CD4-positive, CD25-positive, alpha-beta regulatory T cell (primary cell): ENCODE measurements around the gene GADL1. TPM values are rescaled to one million over a fixed set of nuclear protein-coding genes. Genes with fewer than 3 reads are reported as not detected.

Experiments used
- ATAC-seq, 2 donors: fragments of 150-1000 bp; cut with Tn5 transposase; one replicate each; pipeline ENCODE4 v1.10.0; 2021; ENCODE audit warnings: low read depth in 2 of 2, moderate number of reproducible peaks in 2 of 2, moderate library complexity in 1 of 2
- DNase-seq, 3 donors: peaks; one replicate each; pipeline versions ENCODE4 v3.0.0 to v3.0.0-alpha.2; 2012 to 2022; ENCODE audit warnings: mixed read lengths in 1 of 3
- H3K27ac ChIP-seq: one replicate; pipeline ENCODE4 v1.7.0; 2013; ENCODE audit warnings: mild to moderate bottlenecking, low read length; ENCODE audit not compliant: insufficient read depth, poor library complexity, severe bottlenecking
- H3K27me3 ChIP-seq: one replicate; pipeline ENCODE4 v1.7.0; 2013; ENCODE audit warnings: low read length; ENCODE audit not compliant: control insufficient read depth, insufficient read depth
- H3K36me3 ChIP-seq: one replicate; pipeline ENCODE4 v1.7.0; 2013; ENCODE audit warnings: mild to moderate bottlenecking, low read length, moderate library complexity; ENCODE audit not compliant: control insufficient read depth, insufficient read depth
- H3K4me1 ChIP-seq: 2 replicates; pipeline ENCODE4 v1.7.0; 2013; ENCODE audit warnings: mild to moderate bottlenecking, low read length; ENCODE audit not compliant: insufficient read depth, control insufficient read depth, poor library complexity, severe bottlenecking
- H3K4me3 ChIP-seq: one replicate; pipeline ENCODE4 v1.7.0; 2013; ENCODE audit warnings: low read depth, mild to moderate bottlenecking, low read length, moderate library complexity
- H3K9me3 ChIP-seq, 2 experiments: 1 replicate in 1 of 2; 2 replicates in 1 of 2; pipeline ENCODE4 v1.7.0; 2013; ENCODE audit warnings: low read length in 2 of 2, mild to moderate bottlenecking in 1 of 2, moderate library complexity in 1 of 2; ENCODE audit not compliant: control insufficient read depth in 2 of 2
- H3K27ac Mint-ChIP-seq, 3 donors: one replicate each; pipeline ENCODE4 v1.8.0; 2020 to 2022; ENCODE audit warnings: mild to moderate bottlenecking in 3 of 3, mixed read lengths in 3 of 3, moderate library complexity in 2 of 3
- H3K27me3 Mint-ChIP-seq: one replicate; pipeline ENCODE4 v1.8.0; 2022; ENCODE audit warnings: mild to moderate bottlenecking, mixed read lengths
- H3K36me3 Mint-ChIP-seq: one replicate; pipeline ENCODE4 v1.8.0; 2020; ENCODE audit warnings: mixed read lengths
- H3K4me1 Mint-ChIP-seq, 4 donors: one replicate each; pipeline ENCODE4 v1.8.0; 2020 to 2022; ENCODE audit warnings: mixed read lengths in 4 of 4, mild to moderate bottlenecking in 1 of 4
- H3K4me3 Mint-ChIP-seq, 4 donors: one replicate each; pipeline ENCODE4 v1.8.0; 2020 to 2022; ENCODE audit warnings: mild to moderate bottlenecking in 4 of 4, mixed read lengths in 4 of 4, moderate library complexity in 3 of 4
- H3K9me3 Mint-ChIP-seq, 7 donors: one replicate each; pipeline ENCODE4 v1.8.0; 2020 to 2022; ENCODE audit warnings: mixed read lengths in 7 of 7, mild to moderate bottlenecking in 3 of 7, moderate library complexity in 2 of 7
- polyA plus RNA-seq, 4 donors: library from polyadenylated mRNA; unstranded; fragments of 300-500 nt; fragmentation: Illumina TruSeq; gene quantifications; one replicate each; pipeline ENCODE4 v1.2.3, GENCODE V29; 2021
- total RNA-seq: library from RNA; stranded (reverse); gene quantifications from one replicate; pipeline ENCODE4 v1.2.3, GENCODE V29; 2022

Gene GADL1
- total and polyA plus RNA-seq, 5 donors from 2014 or later: not detected

- Mint-ChIP-seq H3K27me3 (no peaks in the 10 kb centered on the region), H3K4me1 (no peaks in the 10 kb centered on the region), H3K36me3 (no peaks in the 10 kb centered on the region), H3K27ac (no peak overlapping the region), H3K9me3 (no peaks in the 10 kb centered on the region), H3K4me3 (no peak overlapping the region)
- ATAC-seq (no peak), DNase-seq (no peak)
- H3K27me3 ChIP-seq: peaks cover 5% of the 10 kb centered on the region
- H3K27ac ChIP-seq: no peak overlapping the region
- H3K36me3 ChIP-seq: no peaks in the 10 kb centered on the region
- no peaks in the 10 kb centered on the region for H3K9me3 ChIP-seq
- no peaks in the 10 kb centered on the region for H3K4me1 ChIP-seq
- H3K4me3 ChIP-seq: no peak overlapping the region
Measured at GRCh38 chr3:30776186-30776815, 118.2 kb downstream of the GADL1 start.

- H3K9me3 ChIP-seq: no peaks in the 10 kb centered on the region
- H3K4me3 ChIP-seq: no peak overlapping the region
- Mint-ChIP-seq H3K36me3 (no peaks in the 10 kb centered on the region), H3K27me3 (no peaks in the 10 kb centered on the region), H3K4me1 (no peaks in the 10 kb centered on the region), H3K9me3 (no peaks in the 10 kb centered on the region), H3K4me3 (no peak overlapping the region), H3K27ac (no peak overlapping the region)
- no peak for DNase-seq
- no peaks in the 10 kb centered on the region for H3K4me1 ChIP-seq
- H3K27ac ChIP-seq: no peak overlapping the region
- H3K27me3 ChIP-seq: peaks cover 5% of the 10 kb centered on the region
- no peak for ATAC-seq
- H3K36me3 ChIP-seq: no peaks in the 10 kb centered on the region
Measured at GRCh38 chr3:30775040-30775439, 119.4 kb downstream of the GADL1 start.

- Mint-ChIP-seq H3K27ac (no peak overlapping the region), H3K4me3 (no peak overlapping the region), H3K4me1 (no peaks in the 10 kb centered on the region), H3K36me3 (no peaks in the 10 kb centered on the region), H3K27me3 (no peaks in the 10 kb centered on the region), H3K9me3 (no peaks in the 10 kb centered on the region)
- H3K27ac ChIP-seq: no peak overlapping the region
- DNase-seq (no peak), ATAC-seq (no peak)
- peaks cover 5% of the 10 kb centered on the region for H3K27me3 ChIP-seq
- no peaks in the 10 kb centered on the region for H3K36me3 ChIP-seq
- H3K4me1 ChIP-seq: no peaks in the 10 kb centered on the region
- H3K4me3 ChIP-seq: no peak overlapping the region
- H3K9me3 ChIP-seq: no peaks in the 10 kb centered on the region
Measured at GRCh38 chr3:30774062-30774461, 120.4 kb downstream of the GADL1 start.

- Histone ChIP-seq H3K27me3 (peaks cover 3% of the 10 kb centered on the region), H3K27ac (no peak overlapping the region), H3K9me3 (no peaks in the 10 kb centered on the region), H3K4me1 (no peaks in the 10 kb centered on the region), H3K4me3 (no peak overlapping the region), H3K36me3 (no peaks in the 10 kb centered on the region)
- H3K4me1 Mint-ChIP-seq: peaks cover 0 to 4% (median 0%) of the 10 kb centered on the region in 4 donors
- no peaks in the 10 kb centered on the region for H3K9me3 Mint-ChIP-seq
- H3K27me3 Mint-ChIP-seq: peaks cover 6% of the 10 kb centered on the region
- H3K27ac Mint-ChIP-seq: no peak overlapping the region
- no peak overlapping the region for H3K4me3 Mint-ChIP-seq
- DNase-seq (no peak), ATAC-seq (no peak)
- H3K36me3 Mint-ChIP-seq: no peaks in the 10 kb centered on the region
Measured at GRCh38 chr3:30770387-30770786, 124.1 kb downstream of the GADL1 start.

- no peaks in the 10 kb centered on the region for H3K36me3 ChIP-seq
- no peak overlapping the region for H3K27ac ChIP-seq
- Mint-ChIP-seq H3K27me3 (peaks cover 14% of the 10 kb centered on the region), H3K9me3 (no peaks in the 10 kb centered on the region), H3K4me1 (peaks cover 0 to 4% (median 0%) of the 10 kb centered on the region in 4 donors), H3K4me3 (no peak overlapping the region), H3K36me3 (no peaks in the 10 kb centered on the region), H3K27ac (no peak overlapping the region)
- H3K27me3 ChIP-seq: peaks cover 1% of the 10 kb centered on the region
- H3K4me3 ChIP-seq: no peak overlapping the region
- H3K4me1 ChIP-seq: no peaks in the 10 kb centered on the region
- no peaks in the 10 kb centered on the region for H3K9me3 ChIP-seq
- ATAC-seq: peak; percentile 37 to 53
- DNase-seq: peak; percentile 28 to 76 (median 50)
Measured at GRCh38 chr3:30768703-30769550, 125.5 kb downstream of the GADL1 start.

- H3K36me3 ChIP-seq: no peaks in the 10 kb centered on the region
- no peak for DNase-seq
Measured at GRCh38 chr3:30768046-30768445, 126.4 kb downstream of the GADL1 start.

GRCh38 chr3:30766522-30766921 is 127.9 kb downstream of the GADL1 start:
- H3K27me3 Mint-ChIP-seq: peaks cover 14% of the 10 kb centered on the region
- Histone ChIP-seq H3K36me3 (no peaks in the 10 kb centered on the region), H3K4me1 (no peaks in the 10 kb centered on the region), H3K27ac (no peak overlapping the region), H3K4me3 (no peak overlapping the region), H3K27me3 (no peaks in the 10 kb centered on the region), H3K9me3 (no peaks in the 10 kb centered on the region)
- H3K27ac Mint-ChIP-seq: no peak overlapping the region
- H3K9me3 Mint-ChIP-seq: no peaks in the 10 kb centered on the region
- no peak for DNase-seq
- H3K36me3 Mint-ChIP-seq: no peaks in the 10 kb centered on the region
- no peak overlapping the region for H3K4me3 Mint-ChIP-seq
- ATAC-seq: no peak
- peaks cover 0 to 4% (median 0%) of the 10 kb centered on the region in 4 donors for H3K4me1 Mint-ChIP-seq

More at GRCh38 chr3:30768046-30768445, 126.4 kb downstream of the GADL1 start:
- Mint-ChIP-seq H3K9me3 (no peaks in the 10 kb centered on the region), H3K27me3 (peaks cover 14% of the 10 kb centered on the region), H3K4me3 (no peak overlapping the region), H3K27ac (no peak overlapping the region), H3K4me1 (peaks cover 0 to 4% (median 0%) of the 10 kb centered on the region in 4 donors), H3K36me3 (no peaks in the 10 kb centered on the region)
- no peak overlapping the region for H3K27ac ChIP-seq
- ATAC-seq: no peak
- no peaks in the 10 kb centered on the region for H3K4me1 ChIP-seq
- H3K27me3 ChIP-seq: no peaks in the 10 kb centered on the region
- H3K9me3 ChIP-seq: no peaks in the 10 kb centered on the region
- H3K4me3 ChIP-seq: no peak overlapping the region
